Heart right ventricle (tissue), 16 donors: Measurements from ENCODE around the gene SH2D4B. TPM values are rescaled to one million over a fixed set of nuclear protein-coding genes. Genes with fewer than 3 reads are reported as not detected.

ENCODE experiments used
- ATAC-seq, 8 donors: fragments of 200-7000 bp; cut with Tn5 transposase; one replicate each; pipeline ENCODE4 v1.9.1; 2020; ENCODE audit warnings: mild to moderate bottlenecking in 8 of 8, moderate library complexity in 8 of 8, moderate number of reproducible peaks in 1 of 8
- DNase-seq, 2 donors: peaks; one replicate each; pipeline ENCODE4 v3.0.0-alpha.2; 2020
- H3K27ac ChIP-seq, 10 donors: fragments of 200-600 bp; sonication (generic) in 2 of 10; one replicate each; pipeline versions ENCODE4 v1.5.0 to v1.8.0; 2020 to 2022; ENCODE audit warnings: mild to moderate bottlenecking in 3 of 10
- H3K27me3 ChIP-seq, 7 donors: fragments of 200-600 bp; one replicate each; pipeline ENCODE4 v1.8.0; 2021 to 2022; ENCODE audit warnings: mild to moderate bottlenecking in 2 of 7
- H3K36me3 ChIP-seq, 9 donors: fragments of 200-600 bp; sonication (generic) in 1 of 9; one replicate each; pipeline versions ENCODE4 v1.5.0 to v1.8.0; 2020 to 2022; ENCODE audit warnings: mild to moderate bottlenecking in 2 of 9
- H3K4me1 ChIP-seq, 9 donors: fragments of 200-600 bp; sonication (generic) in 1 of 9; one replicate each; pipeline versions ENCODE4 v1.5.0 to v1.8.0; 2020 to 2022; ENCODE audit warnings: mild to moderate bottlenecking in 4 of 9
- H3K4me3 ChIP-seq, 10 donors: fragments of 200-600 bp; sonication (generic) in 2 of 10; one replicate each; pipeline versions ENCODE4 v1.5.0 to v1.8.0; 2020 to 2022; ENCODE audit warnings: mild to moderate bottlenecking in 7 of 10, moderate library complexity in 2 of 10
- H3K9me3 ChIP-seq, 11 donors: fragments of 200-600 bp in 10 of 11; sonication (generic) in 2 of 11; one replicate each; pipeline versions ENCODE4 v1.5.0 to v1.8.0; 2013 to 2022; ENCODE audit warnings: mild to moderate bottlenecking in 2 of 11, control low read depth in 1 of 11, moderate library complexity in 1 of 11
- WGBS, 2 donors: extraction: QIAGEN DNeasy Blood & Tissue Kit; methylation state at CpG; one replicate each; pipeline ENCODE4 v1.1.7; 2013; ENCODE audit warnings: inconsistent platforms in 1 of 2; 5-methylcytosine and 5-hydroxymethylcytosine counted together
- intact Hi-C, 10 donors: fragments of 100-400 bp; cut with DNase I; formaldehyde crosslinking; loops; one replicate each; pipeline versions ENCODE4 v1.11.1 to v1.14.2; 2022
- polyA plus RNA-seq, 2 donors: library from polyadenylated mRNA; stranded (reverse); fragments of 200-250 nt; gene quantifications; one replicate each; pipeline ENCODE4 v1.2.3, GENCODE V29; 2013
- total RNA-seq, 10 donors: library from RNA; stranded (reverse); fragmentation: NEBNext Ultra II Directional in 3 of 10; extraction: Animal tissue kit (Norgen Biotek cat#: 25700) in 3 of 10; gene quantifications; one replicate each; pipeline versions ENCODE4 v1.2.1 to v1.2.4, GENCODE V29; 2021 to 2023
- TF ChIP-seq, protein P1 (sequence below), 9 donors: fragments of 200-600 bp; sonication (generic) in 2 of 9; IDR thresholded peaks; one replicate each; pipeline versions ENCODE4 v1.5.0 to v1.8.0; 2021 to 2022; ENCODE audit warnings: antibody characterized with exemption in 9 of 9, mild to moderate bottlenecking in 5 of 9, moderate library complexity in 1 of 9
- donor health status: Arrhythmogenic right ventricular cardiomyopathy.
- donor health status: ischemic (EF 13 %, LVEDD 7.1; RV severe dilation, severe dysfunction).
- donor health status: healthy with polysubstance abuse.
- donor health status: DM: no; HTN: yes; CAD: no.
- donor health status: DM: no; HTN: no; CAD: no.
- donor health status: ischemic (EF 25% LVEDD 6.9; RV normal size, moderate dysfunction).
- donor health status: ischemic (EF 25% LVEDD 5.7; RV mildly dilated, moderate dysfunction).
- donor health status: healthy.
- donor health status: DM: yes; HTN: yes; CAD: no.
- donor health status: Ischemic cardiomyopathy.
- donor health status: ischemic (EF 35%, LVEDD 5.7; RV mildly dilated, moderate dysfunction).
- donor health status: nonischemic (EF 11% LVEDD 7.7; RV severe dilation, severe dysfunction).
- donor health status: DM: yes; HTN: yes; CAD: no.
- donor health status: PGD.
- donor health status: ischemic (EF 29% LVEDD 5.4; RV normal size, mild dysfunction).
- donor health status: nonischemic (EF 23%, LVEDD 6.1; RV moderate dilation, normal function).

SH2D4B gene
- total and polyA plus RNA-seq, 12 donors: not detected

DNA sequence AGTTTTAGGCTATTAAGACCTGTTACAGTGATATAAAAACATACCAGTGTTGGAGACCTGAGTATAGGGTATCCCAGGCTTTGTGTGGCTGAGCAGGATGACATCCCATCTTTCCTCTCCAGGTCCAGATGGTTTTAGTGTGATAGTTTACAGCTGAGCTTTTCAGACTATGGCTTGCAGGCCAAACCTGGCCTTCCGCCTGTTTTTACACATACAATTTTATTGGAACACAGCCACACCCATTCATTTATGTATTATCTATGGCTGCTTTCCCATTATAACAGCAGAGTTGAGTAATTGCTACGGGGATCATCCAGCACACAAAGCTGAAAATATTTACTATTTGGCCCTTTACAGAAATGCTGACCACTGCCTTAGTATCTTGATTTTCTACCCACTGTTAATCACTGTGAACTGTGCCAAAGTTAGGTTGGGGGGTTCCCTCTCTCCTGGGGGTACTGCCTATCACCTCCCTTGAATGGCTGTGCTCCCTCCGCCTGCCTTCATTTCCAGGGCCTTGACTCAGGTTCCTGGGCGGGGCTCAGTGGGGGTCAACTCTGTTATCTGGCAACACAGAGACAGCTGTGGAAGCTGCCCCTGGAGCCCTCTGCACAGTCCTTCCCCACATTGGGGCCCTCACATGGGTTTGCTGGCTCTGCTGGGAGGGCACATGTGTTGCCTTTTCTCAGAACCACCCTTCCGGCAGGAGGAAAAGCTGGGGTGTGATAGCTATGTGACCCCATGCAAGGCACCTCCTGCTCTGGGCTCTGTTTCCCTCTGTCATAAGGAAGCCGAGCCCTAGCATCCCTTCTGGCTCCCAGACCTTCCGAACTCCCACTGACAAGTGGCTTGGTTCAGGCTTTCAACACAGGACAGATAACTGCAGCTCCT lies 40.3 kb upstream of the SH2D4B start:
- intact Hi-C loops: loop anchor here in 2 of 10 donors (2.0 to 5.0 kb wide), 2 partner anchors 35 to 40 kb away; no protein-coding TSS in a partner anchor

GRCh38 chr10:80498078-80498832 lies 39.4 kb upstream of the SH2D4B start:
- TF ChIP-seq, protein P1, sequence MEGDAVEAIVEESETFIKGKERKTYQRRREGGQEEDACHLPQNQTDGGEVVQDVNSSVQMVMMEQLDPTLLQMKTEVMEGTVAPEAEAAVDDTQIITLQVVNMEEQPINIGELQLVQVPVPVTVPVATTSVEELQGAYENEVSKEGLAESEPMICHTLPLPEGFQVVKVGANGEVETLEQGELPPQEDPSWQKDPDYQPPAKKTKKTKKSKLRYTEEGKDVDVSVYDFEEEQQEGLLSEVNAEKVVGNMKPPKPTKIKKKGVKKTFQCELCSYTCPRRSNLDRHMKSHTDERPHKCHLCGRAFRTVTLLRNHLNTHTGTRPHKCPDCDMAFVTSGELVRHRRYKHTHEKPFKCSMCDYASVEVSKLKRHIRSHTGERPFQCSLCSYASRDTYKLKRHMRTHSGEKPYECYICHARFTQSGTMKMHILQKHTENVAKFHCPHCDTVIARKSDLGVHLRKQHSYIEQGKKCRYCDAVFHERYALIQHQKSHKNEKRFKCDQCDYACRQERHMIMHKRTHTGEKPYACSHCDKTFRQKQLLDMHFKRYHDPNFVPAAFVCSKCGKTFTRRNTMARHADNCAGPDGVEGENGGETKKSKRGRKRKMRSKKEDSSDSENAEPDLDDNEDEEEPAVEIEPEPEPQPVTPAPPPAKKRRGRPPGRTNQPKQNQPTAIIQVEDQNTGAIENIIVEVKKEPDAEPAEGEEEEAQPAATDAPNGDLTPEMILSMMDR (IDR thresholded peaks at IDR 0.05): no peak
- DNase-seq: no peak
- Histone ChIP-seq H3K27ac (peak overlapping the region; percentile 58 to 92 (median 82)), H3K9me3 (peaks cover 0 to 10% (median 0%) of the 10 kb centered on the region in 11 donors), H3K27me3 (no peaks in the 10 kb centered on the region), H3K4me1 (peaks cover 49 to 100% (median 91%) of the 10 kb centered on the region in 9 donors), H3K36me3 (peaks cover 0 to 24% (median 0%) of the 10 kb centered on the region in 9 donors), H3K4me3 (no peak overlapping the region)
- peak in 2 of 8 donors; percentile 1 for ATAC-seq
- intact Hi-C loops: loop anchor here in 1 of 10 donors (5.0 kb wide), 1 partner anchor 41 kb away; no protein-coding TSS in a partner anchor
- WGBS, 2 donors: 39 to 53% methylated on average over 8 of the region's 8 CpGs

More for the DNA sequence above, 40.3 kb upstream of the SH2D4B start:
- H3K4me1 ChIP-seq: peaks cover 44 to 100% (median 91%) of the 10 kb centered on the region in 9 donors
- peak; percentile 71 to 73 for DNase-seq
- TF ChIP-seq, protein P1 (IDR thresholded peaks at IDR 0.05): no peak
- no peak overlapping the region for H3K4me3 ChIP-seq
- no peaks in the 10 kb centered on the region for H3K27me3 ChIP-seq
- ATAC-seq: peak; percentile 40 to 77 (median 54)
- H3K9me3 ChIP-seq: peaks cover 0 to 10% (median 0%) of the 10 kb centered on the region in 11 donors
- 46 to 53% methylated on average over 7 of the region's 7 CpGs for WGBS, 2 donors
- H3K27ac ChIP-seq: peak overlapping the region; percentile 58 to 92 (median 82)
- peaks cover 0 to 32% (median 0%) of the 10 kb centered on the region in 9 donors for H3K36me3 ChIP-seq

DNA sequence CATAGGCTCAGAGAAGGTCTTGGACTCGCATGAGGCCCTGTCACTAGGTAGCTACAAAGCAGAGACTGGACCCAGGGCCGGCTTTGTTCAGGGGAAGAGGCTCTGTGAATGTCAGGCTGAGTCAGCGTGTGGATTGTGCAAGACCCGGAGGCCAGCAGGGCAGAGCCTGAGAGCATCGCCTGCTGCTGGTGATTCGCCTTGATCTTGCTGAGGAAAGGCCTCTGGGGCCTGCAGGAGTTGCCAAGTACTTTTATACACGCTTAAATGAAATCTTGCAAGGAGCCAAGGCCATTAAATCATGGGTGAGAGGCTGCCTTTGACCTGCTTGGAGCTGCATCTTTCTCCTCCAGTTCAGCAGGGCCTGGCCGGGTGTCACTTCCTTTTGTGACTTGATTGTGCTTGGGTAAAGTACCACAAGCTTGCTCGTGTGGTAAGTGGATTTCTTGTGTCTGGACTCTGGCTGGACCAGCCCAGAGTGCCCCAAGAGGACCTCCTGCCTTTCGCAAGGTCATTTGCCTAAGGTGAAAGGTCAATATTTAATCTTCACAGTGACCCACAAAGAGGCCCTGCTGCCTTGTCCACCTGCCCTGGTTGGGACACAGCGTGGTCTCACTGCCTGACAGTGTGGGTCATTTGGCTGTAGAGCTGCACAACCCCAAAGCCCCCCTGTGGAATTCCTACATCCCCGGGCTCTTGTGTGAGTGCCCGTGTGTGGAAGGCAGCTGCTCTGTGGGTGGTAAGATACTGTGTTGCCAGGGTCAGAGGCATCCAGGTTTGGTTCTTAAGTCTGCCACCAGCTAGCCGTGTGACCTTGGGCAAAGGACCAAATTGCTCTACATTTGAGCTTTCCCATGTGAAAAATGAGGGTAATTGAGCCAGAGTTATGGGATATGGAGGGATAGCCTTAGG lies 38.6 kb upstream of the SH2D4B start:
- Histone ChIP-seq H3K27ac (peak overlapping the region; percentile 58 to 92 (median 82)), H3K9me3 (peaks cover 0 to 10% (median 0%) of the 10 kb centered on the region in 11 donors), H3K36me3 (peaks cover 0 to 17% (median 0%) of the 10 kb centered on the region in 9 donors), H3K4me3 (peak overlapping the region in 1 of 10 donors; percentile 10), H3K27me3 (no peaks in the 10 kb centered on the region), H3K4me1 (peaks cover 49 to 100% (median 91%) of the 10 kb centered on the region in 9 donors)
- 33 to 49% methylated on average over 14 of the region's 14 CpGs for WGBS, 2 donors
- TF ChIP-seq, protein P1 (IDR thresholded peaks at IDR 0.05): no peak
- intact Hi-C loops: loop anchor here in 1 of 10 donors (5.0 kb wide), 1 partner anchor 42 kb away; no protein-coding TSS in a partner anchor
- DNase-seq (peak; percentile 82 to 88), ATAC-seq (peak; percentile 77 to 92 (median 84))
